Keratinocyte (primary cell): ENCODE data around the gene NEURL3.

ENCODE experiments used
- EZH2 ChIP-seq: IDR thresholded peaks from one replicate; pipeline ENCODE4 v1.6.1; 2012; ENCODE audit warnings: inconsistent platforms, mild to moderate bottlenecking, low read length, moderate library complexity
- TF ChIP-seq, protein P1 (sequence below), 3 experiments: IDR thresholded peaks in 1 of 3; conservative IDR thresholded peaks in 1 of 3; optimal IDR thresholded peaks in 1 of 3; 2 replicates in 2 of 3; 3 replicates in 1 of 3; pipeline versions ENCODE3 to v1.5.1; 2011; ENCODE audit warnings: low read length in 3 of 3, mild to moderate bottlenecking in 3 of 3, moderate library complexity in 2 of 3, control low read depth in 1 of 3, inconsistent platforms in 1 of 3; ENCODE audit not compliant: insufficient read depth in 2 of 3; ENCODE audit errors: extremely low read depth in 1 of 3

- TF ChIP-seq, protein P1, sequence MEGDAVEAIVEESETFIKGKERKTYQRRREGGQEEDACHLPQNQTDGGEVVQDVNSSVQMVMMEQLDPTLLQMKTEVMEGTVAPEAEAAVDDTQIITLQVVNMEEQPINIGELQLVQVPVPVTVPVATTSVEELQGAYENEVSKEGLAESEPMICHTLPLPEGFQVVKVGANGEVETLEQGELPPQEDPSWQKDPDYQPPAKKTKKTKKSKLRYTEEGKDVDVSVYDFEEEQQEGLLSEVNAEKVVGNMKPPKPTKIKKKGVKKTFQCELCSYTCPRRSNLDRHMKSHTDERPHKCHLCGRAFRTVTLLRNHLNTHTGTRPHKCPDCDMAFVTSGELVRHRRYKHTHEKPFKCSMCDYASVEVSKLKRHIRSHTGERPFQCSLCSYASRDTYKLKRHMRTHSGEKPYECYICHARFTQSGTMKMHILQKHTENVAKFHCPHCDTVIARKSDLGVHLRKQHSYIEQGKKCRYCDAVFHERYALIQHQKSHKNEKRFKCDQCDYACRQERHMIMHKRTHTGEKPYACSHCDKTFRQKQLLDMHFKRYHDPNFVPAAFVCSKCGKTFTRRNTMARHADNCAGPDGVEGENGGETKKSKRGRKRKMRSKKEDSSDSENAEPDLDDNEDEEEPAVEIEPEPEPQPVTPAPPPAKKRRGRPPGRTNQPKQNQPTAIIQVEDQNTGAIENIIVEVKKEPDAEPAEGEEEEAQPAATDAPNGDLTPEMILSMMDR (optimal IDR thresholded peaks at IDR 0.05 in 1 of 3, IDR thresholded peaks at IDR 0.05 in 1 of 3, conservative IDR thresholded peaks at IDR 0.05 in 1 of 3; ENCODE audit: extremely low read depth in 1 of 3, insufficient read depth in 2 of 3, low read length in 3 of 3): no peak
- TF ChIP-seq EZH2: no peak
Measured at GRCh38 chr2:96477458-96477857, 27.7 kb downstream of the NEURL3 start.
